ENCODE results near the gene TMEM33.
"Not testable (repeated sequence)": the region's sequence is repeated elsewhere in the genome, so short reads cannot be mapped to it uniquely, and the experiment has no call there.

TMEM33 gene, protein sequence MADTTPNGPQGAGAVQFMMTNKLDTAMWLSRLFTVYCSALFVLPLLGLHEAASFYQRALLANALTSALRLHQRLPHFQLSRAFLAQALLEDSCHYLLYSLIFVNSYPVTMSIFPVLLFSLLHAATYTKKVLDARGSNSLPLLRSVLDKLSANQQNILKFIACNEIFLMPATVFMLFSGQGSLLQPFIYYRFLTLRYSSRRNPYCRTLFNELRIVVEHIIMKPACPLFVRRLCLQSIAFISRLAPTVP

DNA sequence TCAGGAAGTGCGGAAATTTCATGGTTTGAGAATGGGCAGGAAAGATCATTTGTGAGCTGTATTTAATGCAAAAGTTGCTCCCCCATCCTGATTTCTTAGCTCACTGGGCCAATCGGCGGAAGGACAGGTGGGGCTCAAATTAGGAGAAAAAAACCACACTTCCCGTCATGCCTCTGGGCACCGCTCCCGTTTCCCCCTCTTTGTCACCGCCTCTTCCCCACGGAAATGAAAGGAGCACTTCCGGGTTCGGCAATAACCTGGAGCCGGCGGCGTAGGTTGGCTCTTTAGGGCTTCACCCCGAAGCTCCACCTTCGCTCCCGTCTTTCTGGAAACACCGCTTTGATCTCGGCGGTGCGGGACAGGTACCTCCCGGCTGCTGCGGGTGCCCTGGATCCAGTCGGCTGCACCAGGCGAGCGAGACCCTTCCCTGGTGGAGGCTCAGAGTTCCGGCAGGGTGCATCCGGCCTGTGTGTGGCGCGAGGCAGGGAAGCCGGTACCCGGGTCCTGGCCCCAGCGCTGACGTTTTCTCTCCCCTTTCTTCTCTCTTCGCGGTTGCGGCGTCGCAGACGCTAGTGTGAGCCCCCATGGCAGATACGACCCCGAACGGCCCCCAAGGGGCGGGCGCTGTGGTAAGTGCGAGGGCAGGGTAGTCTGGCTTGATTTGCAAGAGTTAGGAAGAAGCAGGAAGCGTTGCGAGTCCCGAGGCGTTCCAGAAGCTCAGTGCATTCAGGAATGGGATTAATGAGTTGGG lies at the start of gene TMEM33:
Gene TMEM33, plus strand, starts transcription at position 529 of the 751 bp plus-strand sequence. Its CDS starts 56 bp downstream, at position 585.
- DNase-seq, result peak; percentile 93
- in situ Hi-C loops (cut with MboI; ENCODE audit: low pct_unique_long_range_greater_than_20kb, low sequenced_read_pairs), result no loop called here

- in situ Hi-C loops (cut with MboI; ENCODE audit: low pct_unique_long_range_greater_than_20kb, low sequenced_read_pairs), result loop anchor here (25.0 kb wide), 1 partner anchor 198 kb away; no protein-coding TSS in a partner anchor
- DNase-seq, result no peak
Observed at GRCh38 chr4:41885456-41885855, 49.8 kb upstream of the TMEM33 start.

DNA sequence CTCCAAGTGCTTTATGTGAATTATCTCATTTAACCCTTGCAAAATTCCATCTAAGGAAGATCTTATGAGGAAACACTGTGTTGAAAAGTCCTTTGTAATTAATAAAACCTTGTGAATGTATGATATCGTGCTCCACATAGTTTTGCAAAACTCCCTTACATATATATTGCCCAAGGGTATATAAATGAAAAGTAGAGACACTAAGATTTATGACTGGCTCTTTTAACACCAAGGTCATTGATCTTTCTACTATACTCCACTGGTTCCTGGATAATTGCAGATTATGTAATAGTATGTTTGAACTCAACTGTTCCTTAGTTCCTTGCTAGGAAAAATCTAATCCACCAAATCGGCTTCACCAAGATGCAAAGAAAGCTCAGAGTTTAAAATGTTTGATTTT lies 48.0 kb upstream of the TMEM33 start:
- in situ Hi-C loops (cut with MboI; ENCODE audit: low pct_unique_long_range_greater_than_20kb, low sequenced_read_pairs), result loop anchor here (25.0 kb wide), 1 partner anchor 200 kb away; no protein-coding TSS in a partner anchor
- DNase-seq, result no peak

DNA sequence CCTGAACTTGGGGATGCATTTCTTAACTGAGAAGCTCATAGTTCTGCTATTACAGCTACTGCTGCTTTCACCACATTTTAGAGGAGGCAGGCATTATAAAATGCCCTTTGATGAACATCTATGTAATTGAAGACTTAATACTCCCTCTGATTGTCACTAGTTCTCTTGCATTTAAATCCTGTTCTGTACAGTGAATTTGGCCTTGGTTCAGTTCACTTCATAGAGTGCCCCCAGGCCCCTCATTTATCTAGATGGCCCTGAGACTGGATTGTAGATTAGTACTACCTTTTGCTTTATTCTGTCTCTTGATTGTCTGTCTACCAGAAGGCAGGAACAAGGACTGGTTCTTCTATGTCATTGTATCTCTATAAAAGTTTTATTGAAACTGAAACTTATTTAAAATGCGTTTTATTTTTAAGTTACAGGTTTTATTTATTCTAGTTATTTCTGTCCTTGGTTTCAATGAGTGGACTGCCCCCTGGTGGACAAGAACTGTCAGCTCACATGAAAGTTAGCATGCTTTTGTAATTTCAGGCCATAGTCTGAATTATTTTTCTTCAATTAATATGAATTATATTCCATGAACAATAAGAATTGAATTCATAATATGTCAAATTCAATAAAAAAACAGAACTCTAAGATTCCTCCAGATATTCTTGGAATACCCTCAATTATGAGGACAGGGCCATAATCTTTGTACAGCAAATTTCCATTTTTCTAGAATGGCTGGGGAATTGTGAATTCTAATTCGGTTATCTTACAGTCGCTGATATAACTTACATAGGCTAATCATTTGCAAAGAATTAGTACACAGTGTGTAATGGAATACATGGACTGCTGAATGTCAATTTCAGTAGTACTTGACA lies 47.2 kb upstream of the TMEM33 start:
- in situ Hi-C loops (cut with MboI; ENCODE audit: low pct_unique_long_range_greater_than_20kb, low sequenced_read_pairs), result loop anchor here (25.0 kb wide), 1 partner anchor 201 kb away; no protein-coding TSS in a partner anchor
- DNase-seq, result peak; percentile 56

- in situ Hi-C loops (cut with MboI; ENCODE audit: low pct_unique_long_range_greater_than_20kb, low sequenced_read_pairs), result loop anchor here (25.0 kb wide), 1 partner anchor 201 kb away; no protein-coding TSS in a partner anchor
- DNase-seq, result no peak
Observed at GRCh38 chr4:41888687-41889074, 46.5 kb upstream of the TMEM33 start.

- DNase-seq, result no peak
- in situ Hi-C loops (cut with MboI; ENCODE audit: low pct_unique_long_range_greater_than_20kb, low sequenced_read_pairs), result loop anchor here (25.0 kb wide), 1 partner anchor 202 kb away; no protein-coding TSS in a partner anchor
Observed at GRCh38 chr4:41889317-41889716, 45.9 kb upstream of the TMEM33 start.

- in situ Hi-C loops (cut with MboI; ENCODE audit: low pct_unique_long_range_greater_than_20kb, low sequenced_read_pairs), result loop anchor here (25.0 kb wide), 1 partner anchor 203 kb away; no protein-coding TSS in a partner anchor
- DNase-seq, result no peak
Observed at GRCh38 chr4:41890085-41890484, 45.1 kb upstream of the TMEM33 start.

GRCh38 chr4:41896648-41897047 lies 38.6 kb upstream of the TMEM33 start:
- in situ Hi-C loops (cut with MboI; ENCODE audit: low pct_unique_long_range_greater_than_20kb, low sequenced_read_pairs), result loop anchor here (25.0 kb wide), 1 partner anchor 209 kb away; no protein-coding TSS in a partner anchor
- DNase-seq, result no peak

- in situ Hi-C loops (cut with MboI; ENCODE audit: low pct_unique_long_range_greater_than_20kb, low sequenced_read_pairs), result loop anchor here (25.0 kb wide), 1 partner anchor 210 kb away; no protein-coding TSS in a partner anchor
- DNase-seq, result no peak
Observed at GRCh38 chr4:41897698-41898097, 37.5 kb upstream of the TMEM33 start.

GRCh38 chr4:41909136-41909535 lies 26.1 kb upstream of the TMEM33 start:
- in situ Hi-C loops (cut with MboI; ENCODE audit: low pct_unique_long_range_greater_than_20kb, low sequenced_read_pairs), result not testable (repeated sequence)

DNA sequence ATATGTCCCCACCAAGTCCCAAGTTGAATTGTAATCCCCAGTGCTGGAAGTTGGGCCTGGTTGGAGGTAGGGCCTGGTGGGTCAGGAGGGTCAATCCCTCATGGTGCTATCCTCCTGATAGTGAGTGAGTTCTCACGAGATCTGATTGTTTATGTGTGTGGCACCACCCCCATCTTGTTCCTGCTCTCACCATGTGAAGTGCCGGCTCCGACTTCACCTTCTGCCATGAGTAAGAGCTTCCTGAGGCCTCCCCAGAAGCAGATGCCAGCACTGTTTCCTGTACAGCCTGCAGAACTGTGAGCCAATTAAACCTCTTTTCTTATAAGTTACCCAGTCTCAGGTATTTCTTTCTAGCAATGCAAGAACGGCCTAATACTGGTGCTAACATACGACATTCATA lies 22.7 kb upstream of the TMEM33 start:
- DNase-seq, result no peak

More at GRCh38 chr4:41909136-41909535, 26.1 kb upstream of the TMEM33 start:
- not testable (repeated sequence) for DNase-seq

GRCh38 chr4:41913509-41913908 lies 21.7 kb upstream of the TMEM33 start:
- in situ Hi-C loops (cut with MboI; ENCODE audit: low pct_unique_long_range_greater_than_20kb, low sequenced_read_pairs), result no loop called here
- DNase-seq, result no peak

More for the DNA sequence above, 22.7 kb upstream of the TMEM33 start:
- in situ Hi-C loops (cut with MboI; ENCODE audit: low pct_unique_long_range_greater_than_20kb, low sequenced_read_pairs), result no loop called here

GRCh38 chr4:41918278-41918677 lies 17.0 kb upstream of the TMEM33 start:
- in situ Hi-C loops (cut with MboI; ENCODE audit: low pct_unique_long_range_greater_than_20kb, low sequenced_read_pairs), result no loop called here
- no peak for DNase-seq

DNA sequence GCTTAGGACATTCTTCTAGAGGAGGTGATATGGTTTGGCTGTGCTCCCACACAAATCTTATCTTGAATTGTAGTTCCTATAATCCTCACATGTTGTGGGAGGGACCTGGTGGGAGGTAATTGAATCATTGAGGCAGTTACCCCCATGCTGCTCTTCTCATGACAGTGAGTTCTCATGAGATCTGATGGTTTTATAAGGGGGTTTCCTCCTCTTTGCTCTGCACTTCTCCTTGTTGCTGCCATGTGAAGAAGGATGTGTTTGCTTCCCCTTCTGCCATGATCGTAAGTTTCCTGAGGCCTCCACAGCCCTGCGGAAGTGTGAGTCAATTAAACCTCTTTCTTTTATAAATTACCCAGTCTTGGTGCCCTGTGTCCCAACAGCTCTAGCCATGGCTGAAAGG lies 14.8 kb upstream of the TMEM33 start:
- DNase-seq; in situ Hi-C loops (cut with MboI; ENCODE audit: low pct_unique_long_range_greater_than_20kb, low sequenced_read_pairs): not testable (repeated sequence)

GRCh38 chr4:41921476-41921875 lies 13.8 kb upstream of the TMEM33 start:
- in situ Hi-C loops (cut with MboI; ENCODE audit: low pct_unique_long_range_greater_than_20kb, low sequenced_read_pairs), result no loop called here
- no peak for DNase-seq

DNA sequence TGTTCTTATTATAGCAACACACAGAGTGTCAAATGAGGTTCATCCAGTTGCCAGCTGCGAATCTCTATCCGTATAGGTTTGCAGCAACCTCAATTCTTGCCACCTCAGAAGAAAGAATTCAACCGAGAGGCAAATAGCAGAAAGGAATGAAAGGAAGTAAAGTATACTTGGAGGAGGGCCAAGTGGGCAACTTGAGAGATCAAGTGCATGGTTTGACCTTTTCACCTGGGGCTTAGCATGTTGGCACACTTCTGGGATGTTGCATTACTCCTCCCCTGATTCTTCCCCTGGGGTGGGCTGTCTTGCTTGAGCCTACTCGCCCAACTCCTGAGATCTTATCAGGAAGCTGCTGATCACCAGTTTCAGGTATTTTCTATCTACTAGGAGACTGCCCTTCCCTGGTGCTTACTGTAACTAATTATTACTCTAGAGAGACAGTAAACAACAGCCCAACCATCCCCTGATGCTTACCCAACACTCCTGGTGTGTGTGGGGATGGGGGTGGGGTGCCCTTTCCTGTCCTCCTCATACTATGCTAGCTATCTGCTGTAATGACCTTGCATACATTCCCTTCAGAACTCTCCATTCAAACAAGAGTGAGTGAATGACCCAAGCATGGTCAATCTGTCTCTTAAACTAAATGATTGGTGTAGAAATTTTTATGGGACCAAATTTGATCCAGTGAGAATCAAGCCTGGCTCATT lies 7.3 kb upstream of the TMEM33 start:
- in situ Hi-C loops (cut with MboI; ENCODE audit: low pct_unique_long_range_greater_than_20kb, low sequenced_read_pairs), result no loop called here

GRCh38 chr4:41930139-41930831 lies 4.9 kb upstream of the TMEM33 start:
- in situ Hi-C loops (cut with MboI; ENCODE audit: low pct_unique_long_range_greater_than_20kb, low sequenced_read_pairs), result no loop called here
- DNase-seq, result no peak

More for the DNA sequence above, 7.3 kb upstream of the TMEM33 start:
- DNase-seq, result no peak

- in situ Hi-C loops (cut with MboI; ENCODE audit: low pct_unique_long_range_greater_than_20kb, low sequenced_read_pairs), result no loop called here
- no peak for DNase-seq
Observed at GRCh38 chr4:41932988-41933387, 2.2 kb upstream of the TMEM33 start.
